Neuron (in vitro differentiated cells): Measurements from ENCODE around the gene TDRKH.
"Not testable (repeated sequence)": the region's sequence is repeated elsewhere in the genome, so short reads cannot be mapped to it uniquely, and the experiment has no call there.

Source experiments
- H2AFZ ChIP-seq: one replicate; pipeline ENCODE4 v1.6.1; 2013; ENCODE audit warnings: low read depth, mild to moderate bottlenecking, inconsistent platforms, low read length, moderate library complexity
- H3K27me3 ChIP-seq: one replicate; pipeline ENCODE4 v1.6.1; 2013; ENCODE audit warnings: low read length; ENCODE audit not compliant: insufficient read depth
- H3K36me3 ChIP-seq: one replicate; pipeline ENCODE4 v1.6.1; 2013; ENCODE audit warnings: low read length; ENCODE audit not compliant: insufficient read depth
- H3K4me1 ChIP-seq: one replicate; pipeline ENCODE4 v1.6.1; 2013; ENCODE audit warnings: low read length; ENCODE audit not compliant: insufficient read depth
- H3K4me3 ChIP-seq: 2 replicates; pipeline ENCODE4 v1.5.1; 2013; ENCODE audit warnings: mild to moderate bottlenecking, low read length, moderate library complexity
- H3K9me3 ChIP-seq: one replicate; pipeline ENCODE4 v1.6.1; 2013; ENCODE audit warnings: low read length

The TDRKH gene

GRCh38 chr1:151803915-151804314, 13.6 kb upstream of the TDRKH start:
- no peaks in the 10 kb centered on the region for H3K4me1 ChIP-seq
- no peaks in the 10 kb centered on the region for H3K9me3 ChIP-seq
- H2AFZ ChIP-seq, result no peak overlapping the region
- peaks cover 70% of the 10 kb centered on the region for H3K27me3 ChIP-seq
- H3K4me3 ChIP-seq, result no peak overlapping the region
- no peaks in the 10 kb centered on the region for H3K36me3 ChIP-seq

DNA sequence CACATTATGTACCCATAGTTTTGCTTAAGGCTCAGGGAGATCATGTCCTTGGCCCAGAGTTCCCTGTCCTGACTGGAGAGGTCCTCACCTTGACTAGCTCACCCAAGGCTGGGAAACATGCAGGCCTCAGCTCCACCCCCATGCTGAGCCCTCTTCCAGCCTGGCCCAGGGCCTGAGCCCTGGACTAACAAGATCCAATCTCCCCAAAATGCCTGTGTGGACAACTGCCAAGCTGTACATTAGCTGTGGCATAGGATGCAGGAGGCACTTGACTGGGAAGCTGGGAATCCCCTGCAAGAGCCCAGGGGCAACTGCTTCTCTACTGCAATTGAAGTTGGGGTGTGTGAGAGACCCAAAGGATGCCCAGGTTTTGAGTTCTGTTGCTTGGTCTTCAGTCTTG, 12.9 kb upstream of the TDRKH start:
- no peak overlapping the region for H3K4me3 ChIP-seq

GRCh38 chr1:151802372-151802771, 12.1 kb upstream of the TDRKH start:
- Histone ChIP-seq H3K4me3 (no peak overlapping the region), H2AFZ (no peak overlapping the region), H3K27me3 (peaks cover 60% of the 10 kb centered on the region), H3K9me3 (no peaks in the 10 kb centered on the region), H3K4me1 (no peaks in the 10 kb centered on the region), H3K36me3 (no peaks in the 10 kb centered on the region)

More for the DNA sequence above, 12.9 kb upstream of the TDRKH start:
- Histone ChIP-seq H3K27me3 (peaks cover 68% of the 10 kb centered on the region), H3K36me3 (no peaks in the 10 kb centered on the region), H2AFZ (no peak overlapping the region), H3K9me3 (no peaks in the 10 kb centered on the region), H3K4me1 (no peaks in the 10 kb centered on the region)

GRCh38 chr1:151801846-151802245, 11.5 kb upstream of the TDRKH start:
- no peak overlapping the region for H3K4me3 ChIP-seq
- no peak overlapping the region for H2AFZ ChIP-seq
- no peaks in the 10 kb centered on the region for H3K9me3 ChIP-seq
- H3K4me1 ChIP-seq, result no peaks in the 10 kb centered on the region
- peaks cover 56% of the 10 kb centered on the region for H3K27me3 ChIP-seq
- no peaks in the 10 kb centered on the region for H3K36me3 ChIP-seq

- Histone ChIP-seq H3K4me1 (no peaks in the 10 kb centered on the region), H2AFZ (no peak overlapping the region), H3K36me3 (no peaks in the 10 kb centered on the region), H3K9me3 (no peaks in the 10 kb centered on the region), H3K27me3 (peaks cover 54% of the 10 kb centered on the region), H3K4me3 (no peak overlapping the region)
Observed at GRCh38 chr1:151801310-151801820, 11.1 kb upstream of the TDRKH start.

- peaks cover 48% of the 10 kb centered on the region for H3K27me3 ChIP-seq
- no peak overlapping the region for H2AFZ ChIP-seq
- H3K9me3 ChIP-seq, result no peaks in the 10 kb centered on the region
Observed at GRCh38 chr1:151800830-151801229, 10.5 kb upstream of the TDRKH start.

GRCh38 chr1:151799179-151800022, 9.1 kb upstream of the TDRKH start:
- peaks cover under 1% of the 10 kb centered on the region for H3K36me3 ChIP-seq
- no peak overlapping the region for H3K4me3 ChIP-seq
- H3K27me3 ChIP-seq, result peaks cover 34% of the 10 kb centered on the region
- H3K9me3 ChIP-seq, result no peaks in the 10 kb centered on the region
- H3K4me1 ChIP-seq, result no peaks in the 10 kb centered on the region
- no peak overlapping the region for H2AFZ ChIP-seq

More at GRCh38 chr1:151800830-151801229, 10.5 kb upstream of the TDRKH start:
- no peaks in the 10 kb centered on the region for H3K36me3 ChIP-seq
- no peak overlapping the region for H3K4me3 ChIP-seq
- H3K4me1 ChIP-seq, result no peaks in the 10 kb centered on the region

DNA sequence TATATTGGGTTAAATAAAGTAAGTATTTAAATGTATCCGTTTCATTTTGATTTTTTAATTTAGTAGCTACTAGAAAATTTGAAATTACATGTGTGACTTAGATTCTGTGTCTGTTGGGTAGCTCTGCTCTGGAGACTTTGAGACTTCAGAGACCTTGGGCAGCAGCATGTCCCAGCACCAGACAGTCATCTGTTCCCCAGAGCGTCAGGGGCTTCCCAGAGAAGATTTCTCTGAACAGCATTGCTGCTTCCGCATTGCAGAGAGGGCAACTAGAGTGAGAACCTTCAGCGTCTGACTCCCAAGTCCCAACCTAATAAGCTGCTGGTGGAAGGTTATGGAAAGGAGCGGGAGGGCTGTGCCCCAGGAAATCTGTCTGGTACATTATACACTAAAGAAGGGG, 8.3 kb upstream of the TDRKH start:
- no peaks in the 10 kb centered on the region for H3K9me3 ChIP-seq
- peaks cover 26% of the 10 kb centered on the region for H3K27me3 ChIP-seq
- H3K36me3 ChIP-seq, result peaks cover 4% of the 10 kb centered on the region
- H3K4me1 ChIP-seq, result no peaks in the 10 kb centered on the region
- no peak overlapping the region for H3K4me3 ChIP-seq
- H2AFZ ChIP-seq, result no peak overlapping the region

DNA sequence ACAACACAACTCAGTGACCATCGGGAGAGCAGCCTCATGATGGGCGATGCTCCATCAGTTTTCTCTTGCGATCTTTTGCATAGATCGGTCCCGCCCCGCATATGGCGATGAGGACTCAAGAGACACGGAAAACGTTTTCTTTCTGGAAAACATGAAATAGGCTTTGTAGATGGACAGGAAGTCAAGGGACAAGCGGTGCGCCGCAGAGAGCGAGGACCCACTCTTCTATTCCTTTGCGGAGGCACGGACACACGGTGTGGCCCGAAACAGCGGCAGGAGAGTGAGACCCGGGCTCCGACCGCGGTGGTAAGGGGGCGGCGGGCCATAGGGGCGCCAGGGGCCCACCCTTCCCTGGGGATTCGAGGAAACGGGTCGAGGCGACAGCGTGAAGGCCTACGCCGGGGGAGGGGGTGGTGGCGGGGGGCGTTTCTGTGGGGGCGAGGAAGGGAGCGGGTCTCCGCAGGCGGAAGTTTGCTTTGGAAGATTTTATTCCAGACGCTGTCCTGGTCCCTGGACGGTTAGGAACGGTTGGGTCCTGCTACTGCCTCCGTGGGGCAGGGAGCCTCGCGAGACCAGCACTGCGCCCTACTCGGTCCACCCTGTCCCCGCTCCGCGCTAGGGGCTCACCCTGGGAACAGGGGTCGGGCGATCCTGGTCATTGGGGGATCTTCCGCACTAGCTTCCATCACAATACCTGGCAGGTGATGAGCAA, 796 bp upstream of the TDRKH start:
- Histone ChIP-seq H3K27me3 (no peaks in the 10 kb centered on the region), H3K36me3 (peaks cover 4% of the 10 kb centered on the region), H2AFZ (peak overlapping the region; percentile 88), H3K9me3 (no peaks in the 10 kb centered on the region), H3K4me1 (no peaks in the 10 kb centered on the region), H3K4me3 (peak overlapping the region; percentile 86)

GRCh38 chr1:151787689-151788088, 2.6 kb downstream of the TDRKH start:
- no peaks in the 10 kb centered on the region for H3K27me3 ChIP-seq
- H2AFZ ChIP-seq, result no peak overlapping the region
- H3K36me3 ChIP-seq, result no peaks in the 10 kb centered on the region
- H3K4me1 ChIP-seq, result no peaks in the 10 kb centered on the region
- H3K9me3 ChIP-seq, result no peaks in the 10 kb centered on the region
- no peak overlapping the region for H3K4me3 ChIP-seq

- Histone ChIP-seq H3K4me3 (no peak overlapping the region), H3K9me3 (peaks cover 3% of the 10 kb centered on the region), H3K27me3 (no peaks in the 10 kb centered on the region), H3K4me1 (no peaks in the 10 kb centered on the region), H3K36me3 (peaks cover 23% of the 10 kb centered on the region), H2AFZ (no peak overlapping the region)
Observed at GRCh38 chr1:151783796-151784195, 6.5 kb downstream of the TDRKH start.

DNA sequence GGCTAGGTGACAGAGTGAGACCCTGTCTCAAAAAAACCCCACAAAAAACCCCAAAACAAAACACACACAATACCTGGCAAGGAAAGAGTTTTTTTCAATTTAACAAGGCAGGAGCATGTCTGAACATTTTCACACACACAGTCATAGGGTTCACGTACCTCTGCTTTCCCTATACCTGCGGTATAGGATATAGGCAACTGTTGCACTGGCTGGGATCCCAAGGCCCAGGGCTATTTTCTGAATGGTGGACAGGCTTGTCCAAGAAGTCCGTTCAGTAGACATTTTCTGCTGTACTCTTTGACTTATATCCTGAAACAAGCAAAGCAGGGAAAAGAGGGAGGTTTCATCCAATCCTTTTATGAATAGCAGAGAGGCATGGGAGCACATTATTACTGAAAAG, 7.6 kb downstream of the TDRKH start:
- peaks cover 3% of the 10 kb centered on the region for H3K9me3 ChIP-seq
- no peaks in the 10 kb centered on the region for H3K27me3 ChIP-seq
- peaks cover 32% of the 10 kb centered on the region for H3K36me3 ChIP-seq
- H2AFZ ChIP-seq, result no peak overlapping the region
- no peak overlapping the region for H3K4me3 ChIP-seq
- H3K4me1 ChIP-seq, result no peaks in the 10 kb centered on the region

DNA sequence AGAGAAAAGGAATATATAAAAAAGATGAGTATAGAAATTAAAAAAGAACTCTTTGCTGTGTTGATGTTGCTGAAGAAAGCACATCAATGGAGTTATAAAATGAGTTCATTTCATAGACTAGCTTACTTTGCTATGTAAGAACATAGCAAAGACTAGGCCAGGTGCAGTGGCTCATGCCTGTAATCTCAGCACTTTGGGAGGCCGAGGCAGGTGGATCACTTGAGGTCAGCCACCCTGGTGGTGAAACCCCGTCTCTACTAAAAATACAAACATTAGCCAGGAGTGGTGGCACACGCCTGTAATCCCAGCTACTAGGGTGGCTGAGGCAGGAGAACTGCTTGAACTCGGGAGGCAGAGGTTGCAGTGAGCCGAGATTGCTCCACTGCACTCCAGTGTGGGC, 8.3 kb downstream of the TDRKH start:
- not testable (repeated sequence) for H3K4me1 ChIP-seq, H2AFZ ChIP-seq, H3K9me3 ChIP-seq, H3K4me3 ChIP-seq, H3K27me3 ChIP-seq
- H3K36me3 ChIP-seq, result peaks cover 37% of the 10 kb centered on the region
